Measurements from ENCODE around the gene MFSD8. TPM values are rescaled to one million over a fixed set of nuclear protein-coding genes. Genes with fewer than 3 reads are reported as not detected.
"Not testable (repeated sequence)": the region's sequence is repeated elsewhere in the genome, so short reads cannot be mapped to it uniquely, and the experiment has no call there.

The MFSD8 gene
- total RNA-seq, 2 experiments from 2014 or later = 19.4 to 21.4 TPM

GRCh38 chr4:127925720-127926119, 39.3 kb downstream of the MFSD8 start:
- POLR2A ChIA-PET, H3K27me3 Mint-ChIP-seq, H3K27ac Mint-ChIP-seq, DNase-seq, H3K9me3 Mint-ChIP-seq, H3K4me3 Mint-ChIP-seq, CTCF ChIA-PET, H3K4me1 Mint-ChIP-seq: not testable (repeated sequence)
- H3K36me3 Mint-ChIP-seq (ENCODE audit: low read depth) = peaks cover 46% of the 10 kb centered on the region

GRCh38 chr4:127922226-127922625, 42.7 kb downstream of the MFSD8 start:
- no peaks in the 10 kb centered on the region for H3K4me1 Mint-ChIP-seq
- H3K27me3 Mint-ChIP-seq = no peaks in the 10 kb centered on the region
- H3K4me3 Mint-ChIP-seq = no peak overlapping the region
- ChIA-PET POLR2A (interaction anchor here (0.7 to 0.8 kb wide), 2 partner anchors 16 to 43 kb away, joined by 3 to 4 read pairs; partner anchors contain the start of gene ABHD18), CTCF (no interaction called here)
- DNase-seq = no peak
- H3K9me3 Mint-ChIP-seq = no peaks in the 10 kb centered on the region
- peaks cover 45% of the 10 kb centered on the region for H3K36me3 Mint-ChIP-seq (ENCODE audit: low read depth)
- no peak overlapping the region for H3K27ac Mint-ChIP-seq

DNA sequence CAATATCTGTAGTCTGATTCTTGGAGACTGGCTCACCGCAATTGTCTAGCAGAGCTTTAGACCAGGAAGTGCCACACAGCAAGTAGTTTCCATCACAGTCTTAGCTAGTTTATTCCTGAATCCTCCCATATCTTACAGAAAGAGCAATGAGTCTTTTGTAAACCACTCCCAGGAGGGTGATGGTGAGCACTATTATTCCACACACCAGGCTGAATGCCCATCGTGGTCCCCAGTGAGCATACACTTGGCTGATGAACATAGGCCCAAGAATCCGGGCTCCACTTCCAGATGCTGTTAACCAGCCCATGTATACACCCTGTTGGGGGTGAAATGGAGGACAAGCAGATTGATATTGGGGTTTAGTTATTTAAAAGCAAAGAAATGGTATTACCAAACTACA, 44.5 kb downstream of the MFSD8 start:
- CTCF ChIA-PET = interaction anchor here (0.6 kb wide), 1 partner anchor 19 kb away, joined by 5 read pairs; no protein-coding TSS in a partner anchor
- Mint-ChIP-seq H3K9me3 (no peaks in the 10 kb centered on the region), H3K27ac (no peak overlapping the region), H3K4me1 (no peaks in the 10 kb centered on the region), H3K36me3 (ENCODE audit: low read depth) (peaks cover 37% of the 10 kb centered on the region), H3K27me3 (no peaks in the 10 kb centered on the region), H3K4me3 (no peak overlapping the region)
- DNase-seq = no peak
- POLR2A ChIA-PET = no interaction called here

DNA sequence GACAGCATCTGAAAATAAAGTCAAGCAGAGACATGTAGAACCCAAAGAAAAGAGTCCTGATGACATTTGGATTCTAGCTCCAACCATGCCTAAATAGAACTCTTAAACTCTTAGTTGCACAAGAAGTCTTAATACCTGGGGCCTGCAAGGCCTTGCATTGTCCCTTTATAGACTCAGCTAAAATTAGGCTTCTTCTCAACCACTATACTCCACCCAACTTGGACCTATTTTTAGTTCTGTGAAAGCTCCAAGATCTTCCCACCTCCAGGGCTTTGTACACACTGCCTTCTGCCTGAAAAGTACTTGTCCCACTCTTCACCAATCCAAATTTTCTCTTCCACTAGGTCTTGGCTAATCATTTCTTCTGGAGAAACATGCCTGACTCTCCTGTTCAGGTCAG, 47.8 kb downstream of the MFSD8 start:
- Mint-ChIP-seq H3K27me3 (no peaks in the 10 kb centered on the region), H3K36me3 (ENCODE audit: low read depth) (peaks cover 16% of the 10 kb centered on the region), H3K27ac (no peak overlapping the region), H3K4me3 (no peak overlapping the region), H3K4me1 (no peaks in the 10 kb centered on the region), H3K9me3 (no peaks in the 10 kb centered on the region)
- POLR2A ChIA-PET = interaction anchor here (1.2 kb wide), 1 partner anchor 36 kb away, joined by 7 read pairs; the partner anchor contains the start of gene PLK4
- no peak for DNase-seq
- CTCF ChIA-PET = no interaction called here

GRCh38 chr4:127916512-127916911, 48.5 kb downstream of the MFSD8 start:
- ChIA-PET CTCF (interaction anchor here (0.6 kb wide), 1 partner anchor 12 kb away, joined by 3 read pairs; no protein-coding TSS in a partner anchor), POLR2A (interaction anchor here (1.2 kb wide), 1 partner anchor 36 kb away, joined by 7 read pairs; the partner anchor contains the start of gene PLK4)
- Mint-ChIP-seq H3K9me3 (no peaks in the 10 kb centered on the region), H3K27me3 (no peaks in the 10 kb centered on the region), H3K36me3 (ENCODE audit: low read depth) (peaks cover 13% of the 10 kb centered on the region), H3K4me1 (no peaks in the 10 kb centered on the region), H3K27ac (no peak overlapping the region), H3K4me3 (no peak overlapping the region)
- no peak for DNase-seq

DNA sequence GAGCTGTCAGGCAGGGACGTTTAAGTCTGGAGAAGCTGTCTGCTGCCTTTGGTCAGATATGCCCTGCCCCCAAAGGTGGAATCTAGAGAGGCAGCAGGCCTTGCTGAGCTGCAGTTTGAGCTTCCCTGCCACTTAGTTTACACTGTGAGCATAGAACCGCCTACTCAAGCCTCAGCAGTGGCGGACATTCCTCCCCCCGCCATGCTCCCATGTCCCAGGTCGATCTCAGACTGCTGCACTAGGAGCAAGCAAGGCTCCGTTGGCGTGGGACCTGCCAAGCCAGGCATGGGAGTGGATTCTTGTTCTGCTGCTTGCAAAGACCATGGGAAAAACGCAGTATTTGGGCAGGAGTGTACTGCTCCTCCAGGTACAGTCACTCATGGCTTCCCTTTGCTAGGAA, 59.9 kb downstream of the MFSD8 start:
- DNase-seq = no peak
- POLR2A ChIA-PET = no interaction called here
- no peak overlapping the region for H3K27ac Mint-ChIP-seq
- H3K4me3 Mint-ChIP-seq = no peak overlapping the region
- H3K36me3 Mint-ChIP-seq (ENCODE audit: low read depth) = peaks cover 33% of the 10 kb centered on the region
- CTCF ChIA-PET = no interaction called here
- H3K27me3 Mint-ChIP-seq = no peaks in the 10 kb centered on the region
- H3K4me1 Mint-ChIP-seq = peaks cover 1% of the 10 kb centered on the region
- peaks cover 3% of the 10 kb centered on the region for H3K9me3 Mint-ChIP-seq

DNA sequence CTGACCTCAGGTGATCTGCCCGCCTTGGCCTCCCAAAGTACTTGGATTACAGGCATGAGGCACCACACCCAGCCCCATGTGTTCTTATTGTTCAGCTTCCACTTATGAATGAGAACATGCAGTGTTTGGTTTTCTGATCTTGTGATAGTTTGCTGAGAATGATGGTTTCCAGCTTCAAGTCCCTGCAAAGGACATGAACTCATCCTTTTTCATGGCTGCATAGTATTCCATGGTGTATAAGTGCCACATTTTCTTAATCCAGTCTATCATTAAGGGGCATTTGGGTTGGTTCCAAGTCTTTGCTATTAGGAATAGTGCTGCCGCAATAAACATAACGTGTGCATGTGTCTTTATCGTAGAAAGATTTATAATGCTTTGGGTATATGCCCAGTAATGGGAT, 65.3 kb downstream of the MFSD8 start:
- H3K9me3 Mint-ChIP-seq, H3K27ac Mint-ChIP-seq, H3K4me1 Mint-ChIP-seq, DNase-seq, POLR2A ChIA-PET, H3K27me3 Mint-ChIP-seq, CTCF ChIA-PET, H3K4me3 Mint-ChIP-seq: not testable (repeated sequence)
- peaks cover 76% of the 10 kb centered on the region for H3K36me3 Mint-ChIP-seq (ENCODE audit: low read depth)

DNA sequence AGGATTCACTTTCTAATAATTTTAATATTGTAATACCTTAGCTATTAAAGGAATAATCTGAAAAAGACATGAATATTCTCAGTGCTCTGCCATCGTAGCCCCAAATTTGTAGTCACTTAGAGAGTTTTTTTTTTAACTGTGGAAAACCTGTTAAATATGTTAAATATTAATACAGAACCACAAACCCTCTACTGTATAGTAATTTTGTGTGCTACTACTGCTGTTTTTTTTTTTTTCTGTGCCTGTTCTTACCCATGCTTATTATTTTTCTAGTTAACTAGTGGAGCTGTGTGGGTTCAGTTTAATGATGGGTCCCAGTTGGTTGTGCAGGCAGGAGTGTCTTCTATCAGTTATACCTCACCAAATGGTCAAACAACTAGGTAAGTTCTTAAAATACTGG, 68.4 kb downstream of the MFSD8 start:
- H3K36me3 Mint-ChIP-seq (ENCODE audit: low read depth) = peaks cover 72% of the 10 kb centered on the region
- peaks cover 4% of the 10 kb centered on the region for H3K4me1 Mint-ChIP-seq
- H3K4me3 Mint-ChIP-seq = no peak overlapping the region
- no peak for DNase-seq
- H3K9me3 Mint-ChIP-seq = peaks cover 1% of the 10 kb centered on the region
- no peak overlapping the region for H3K27ac Mint-ChIP-seq
- no peaks in the 10 kb centered on the region for H3K27me3 Mint-ChIP-seq
- POLR2A ChIA-PET = interaction anchor here (0.6 kb wide), 1 partner anchor 265 kb away, joined by 5 read pairs; no protein-coding TSS in a partner anchor
- CTCF ChIA-PET = no interaction called here

DNA sequence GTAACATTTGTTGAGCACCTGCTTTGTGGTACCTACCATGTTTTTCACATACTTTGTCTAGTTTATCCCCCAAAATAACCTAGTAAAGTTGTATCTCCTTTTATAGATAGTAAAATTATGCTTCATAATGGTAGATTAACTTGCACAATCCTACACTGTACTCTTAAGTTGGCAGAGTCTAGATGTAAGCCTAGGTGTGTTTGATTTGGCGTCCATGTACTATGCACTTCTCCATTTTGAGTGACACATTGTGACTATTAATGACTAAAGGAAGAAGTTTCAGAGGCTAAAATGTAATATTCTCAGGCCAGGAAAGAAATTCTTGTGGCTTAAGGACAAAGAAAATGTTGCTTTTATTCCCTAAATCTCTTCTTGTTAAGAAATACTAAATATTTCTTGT, 68.9 kb downstream of the MFSD8 start:
- Mint-ChIP-seq H3K36me3 (ENCODE audit: low read depth) (peaks cover 69% of the 10 kb centered on the region), H3K9me3 (no peaks in the 10 kb centered on the region), H3K4me1 (peaks cover 3% of the 10 kb centered on the region), H3K27me3 (no peaks in the 10 kb centered on the region), H3K27ac (no peak overlapping the region), H3K4me3 (no peak overlapping the region)
- ChIA-PET POLR2A (interaction anchor here (0.6 kb wide), 1 partner anchor 264 kb away, joined by 5 read pairs; no protein-coding TSS in a partner anchor), CTCF (no interaction called here)
- DNase-seq = no peak

GRCh38 chr4:127889903-127890302, 75.1 kb downstream of the MFSD8 start:
- no peaks in the 10 kb centered on the region for H3K27me3 Mint-ChIP-seq
- H3K4me3 Mint-ChIP-seq = no peak overlapping the region
- H3K36me3 Mint-ChIP-seq (ENCODE audit: low read depth) = peaks cover 57% of the 10 kb centered on the region
- H3K27ac Mint-ChIP-seq = no peak overlapping the region
- ChIA-PET CTCF (interaction anchor here (1.9 kb wide), 1 partner anchor 9 kb away, joined by 6 read pairs; the partner anchor contains the start of gene PLK4), POLR2A (interaction anchor here (1.2 to 4.3 kb wide), 2 partner anchors 9 to 75 kb away, joined by 6 to 25 read pairs; partner anchors contain the start of genes ABHD18, MFSD8 and PLK4)
- H3K4me1 Mint-ChIP-seq = peaks cover 29% of the 10 kb centered on the region
- DNase-seq = no peak
- no peaks in the 10 kb centered on the region for H3K9me3 Mint-ChIP-seq

- H3K4me3 Mint-ChIP-seq = no peak overlapping the region
- peaks cover 51% of the 10 kb centered on the region for H3K36me3 Mint-ChIP-seq (ENCODE audit: low read depth)
- ChIA-PET CTCF (interaction anchor here (1.7 kb wide), 1 partner anchor 77 kb away, joined by 5 read pairs; the partner anchor contains the start of genes ABHD18 and MFSD8), POLR2A (interaction anchor here (0.8 to 4.3 kb wide), 3 partner anchors 42 to 172 kb away, joined by 5 to 25 read pairs (median 6); partner anchors contain the start of genes ABHD18, LARP1B and MFSD8)
- H3K27ac Mint-ChIP-seq = no peak overlapping the region
- H3K9me3 Mint-ChIP-seq = no peaks in the 10 kb centered on the region
- no peaks in the 10 kb centered on the region for H3K27me3 Mint-ChIP-seq
- DNase-seq = no peak
- H3K4me1 Mint-ChIP-seq = peaks cover 33% of the 10 kb centered on the region
Observed at GRCh38 chr4:127888559-127888958, 76.4 kb downstream of the MFSD8 start.

- Mint-ChIP-seq H3K27me3 (no peaks in the 10 kb centered on the region), H3K36me3 (ENCODE audit: low read depth) (peaks cover 31% of the 10 kb centered on the region), H3K27ac (peak overlapping the region; percentile 93), H3K4me1 (peaks cover 62% of the 10 kb centered on the region), H3K4me3 (peak overlapping the region; percentile 95), H3K9me3 (no peaks in the 10 kb centered on the region)
- ChIA-PET POLR2A (interaction anchor here (0.9 to 2.6 kb wide), 20 partner anchors 8 to 1212 kb away, joined by 3 to 77 read pairs (median 4); partner anchors contain the start of genes ABHD18, JADE1, LARP1B and MFSD8), CTCF (interaction anchor here (1.7 to 1.9 kb wide), 2 partner anchors 8 to 84 kb away, joined by 6 to 10 read pairs; partner anchors contain the start of genes ABHD18 and MFSD8)
- DNase-seq = no peak
Observed at GRCh38 chr4:127881563-127881864, 83.5 kb downstream of the MFSD8 start.

DNA sequence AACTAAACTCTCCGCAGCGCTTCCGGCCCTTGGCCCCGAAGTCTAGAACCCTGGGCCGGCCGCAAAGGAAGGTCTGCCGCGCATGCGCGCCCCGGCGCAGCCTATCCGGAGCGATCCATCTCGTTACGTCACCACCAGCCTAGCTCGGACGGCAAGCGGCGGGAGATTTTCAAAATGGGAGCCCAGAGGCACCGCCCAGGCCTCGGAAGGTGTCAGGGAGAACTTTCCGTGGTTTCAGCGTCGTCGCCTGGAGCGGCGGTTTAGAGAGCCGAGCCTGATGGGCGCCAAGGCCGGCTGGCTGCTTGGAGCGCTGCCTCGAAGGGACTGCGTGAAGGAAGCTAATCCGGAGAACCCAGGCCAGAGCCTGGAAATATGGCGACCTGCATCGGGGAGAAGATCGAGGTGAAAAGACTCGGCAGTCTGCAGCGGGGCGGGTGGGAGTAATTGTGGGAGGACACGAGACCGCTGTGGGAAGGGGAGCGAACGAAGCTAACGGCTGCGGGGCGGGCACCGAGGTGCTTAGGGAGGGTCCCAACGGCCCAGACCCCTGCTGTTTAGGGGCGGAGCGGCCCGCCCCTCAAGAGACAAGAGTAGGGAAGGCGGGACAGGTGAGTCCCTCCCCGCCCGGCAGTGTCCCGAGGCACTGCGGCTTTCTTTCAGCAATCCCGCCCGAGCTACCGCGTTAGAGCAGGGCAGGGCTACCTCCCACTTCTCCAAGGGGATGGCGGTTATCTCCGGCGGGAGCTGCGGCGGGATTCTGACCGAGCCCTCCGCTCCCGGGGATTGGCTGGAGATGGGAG, 84.0 kb downstream of the MFSD8 start, which contains the start of gene PLK4:
Gene PLK4, plus strand, starts transcription at position 131 of the 800 bp plus-strand sequence. Its CDS starts 242 bp downstream, at position 373.
- POLR2A ChIA-PET = interaction anchor here (0.9 to 2.6 kb wide), 21 partner anchors 8 to 1213 kb away, joined by 3 to 77 read pairs (median 4); partner anchors contain the start of genes ABHD18, HSPA4L, JADE1 and LARP1B
- Mint-ChIP-seq H3K4me1 (peaks cover 58% of the 10 kb centered on the region), H3K27me3 (no peaks in the 10 kb centered on the region), H3K27ac (peak within 1 kb of the TSS; percentile 93), H3K9me3 (no peaks in the 10 kb centered on the region), H3K4me3 (peak within 1 kb of the TSS; percentile 95), H3K36me3 (ENCODE audit: low read depth) (peaks cover 26% of the 10 kb centered on the region)
- CTCF ChIA-PET = interaction anchor here (1.7 to 1.9 kb wide), 2 partner anchors 9 to 84 kb away, joined by 6 to 10 read pairs; partner anchors contain the start of genes ABHD18 and MFSD8
- DNase-seq = peak; percentile 97

All from activated CD4-positive, alpha-beta memory T cell treated with anti-CD3 and anti-CD28 coated beads, Interleukin-2, amount 10 ng/mL, durations not matched to agents 7 days and 5 days (primary cell).